ENCODE data around the gene NUDT3.
A peak's percentile ranks its signal among the peaks of the same experiment; 100 is the strongest.

GRCh38 chr6:34243901-34244884 is 148.3 kb downstream of the NUDT3 start:
- TF ChIP-seq, protein P1, sequence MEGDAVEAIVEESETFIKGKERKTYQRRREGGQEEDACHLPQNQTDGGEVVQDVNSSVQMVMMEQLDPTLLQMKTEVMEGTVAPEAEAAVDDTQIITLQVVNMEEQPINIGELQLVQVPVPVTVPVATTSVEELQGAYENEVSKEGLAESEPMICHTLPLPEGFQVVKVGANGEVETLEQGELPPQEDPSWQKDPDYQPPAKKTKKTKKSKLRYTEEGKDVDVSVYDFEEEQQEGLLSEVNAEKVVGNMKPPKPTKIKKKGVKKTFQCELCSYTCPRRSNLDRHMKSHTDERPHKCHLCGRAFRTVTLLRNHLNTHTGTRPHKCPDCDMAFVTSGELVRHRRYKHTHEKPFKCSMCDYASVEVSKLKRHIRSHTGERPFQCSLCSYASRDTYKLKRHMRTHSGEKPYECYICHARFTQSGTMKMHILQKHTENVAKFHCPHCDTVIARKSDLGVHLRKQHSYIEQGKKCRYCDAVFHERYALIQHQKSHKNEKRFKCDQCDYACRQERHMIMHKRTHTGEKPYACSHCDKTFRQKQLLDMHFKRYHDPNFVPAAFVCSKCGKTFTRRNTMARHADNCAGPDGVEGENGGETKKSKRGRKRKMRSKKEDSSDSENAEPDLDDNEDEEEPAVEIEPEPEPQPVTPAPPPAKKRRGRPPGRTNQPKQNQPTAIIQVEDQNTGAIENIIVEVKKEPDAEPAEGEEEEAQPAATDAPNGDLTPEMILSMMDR (IDR thresholded peaks at IDR 0.05; ENCODE audit: low read depth, low read length): 0 out of 2 replicates have a peak, but pooled peaks have one; percentile 4
- TF ChIP-seq EZH2phosphoT487 (IDR thresholded peaks at IDR 0.05; ENCODE audit: low read depth): no peak

All from OCI-LY3 (cell line).